ENCODE data around the gene GNS.

GNS gene

DNA sequence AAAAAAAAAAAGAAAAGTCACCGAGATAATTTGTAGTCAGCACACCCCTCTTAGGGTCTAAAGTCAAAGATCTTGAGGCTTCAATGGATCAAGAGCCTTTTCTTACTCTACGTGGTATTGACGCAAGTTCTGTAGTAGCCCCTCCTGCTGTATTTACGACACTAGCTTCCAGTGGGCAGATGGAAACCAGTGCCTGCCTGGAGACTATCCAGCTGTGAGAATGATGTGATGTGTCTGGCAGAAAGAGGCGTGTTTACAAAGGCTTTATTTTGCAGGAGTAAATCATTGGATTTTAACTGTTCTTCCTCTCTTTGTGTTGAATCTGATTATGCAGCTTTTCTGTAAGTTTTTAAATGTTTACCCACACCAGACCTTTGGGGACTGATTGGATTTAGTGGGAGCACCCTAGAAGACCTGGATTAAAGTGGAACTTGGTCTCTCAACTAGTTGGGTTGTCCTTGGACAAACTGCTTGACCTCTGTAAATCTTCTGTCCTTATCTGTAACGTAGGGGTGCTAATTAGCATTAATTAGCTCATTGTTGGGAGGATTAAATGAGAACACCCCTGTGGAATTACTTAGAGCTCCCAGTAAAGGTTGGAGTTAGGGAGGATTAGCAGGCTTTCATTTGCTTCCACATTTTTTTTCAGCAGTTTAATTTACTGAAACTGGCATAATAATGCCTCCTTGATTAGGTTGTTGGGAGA lies 76.5 kb downstream of the GNS start:
- H3K4me3 ChIP-seq (ENCODE audit: low read depth in 1 of 2, low read length in 2 of 2), result no peak overlapping the region

GRCh38 chr12:64681200-64682052 lies 77.8 kb downstream of the GNS start:
- no peak overlapping the region for H3K27ac ChIP-seq (ENCODE audit: low read depth, low read length)
- H3K4me3 ChIP-seq (ENCODE audit: low read depth in 1 of 2, low read length in 2 of 2), result no peak overlapping the region
- H3K9me3 ChIP-seq (ENCODE audit: control insufficient read depth in 1 of 2, low read length in 2 of 2), result no peaks in the 10 kb centered on the region
- no peak overlapping the region for H3K9ac ChIP-seq (ENCODE audit: low read depth in 1 of 2, low read length in 2 of 2)
- no peaks in the 10 kb centered on the region for H3K27me3 ChIP-seq (ENCODE audit: control insufficient read depth in 1 of 2, insufficient read depth in 2 of 2, low read length in 2 of 2)
- peaks cover 0 to 5% of the 10 kb centered on the region in 2 donors for H3K36me3 ChIP-seq (ENCODE audit: control insufficient read depth in 1 of 2, insufficient read depth in 2 of 2, low read length in 2 of 2)
- peaks cover 42% of the 10 kb centered on the region in 2 donors for H3K4me1 ChIP-seq (ENCODE audit: control insufficient read depth in 1 of 2, insufficient read depth in 2 of 2, low read length in 2 of 2)

More for the DNA sequence above, 76.5 kb downstream of the GNS start:
- no peak overlapping the region for H3K9ac ChIP-seq (ENCODE audit: low read depth in 1 of 2, low read length in 2 of 2)
- no peaks in the 10 kb centered on the region for H3K9me3 ChIP-seq (ENCODE audit: control insufficient read depth in 1 of 2, low read length in 2 of 2)
- peaks cover 41 to 45% of the 10 kb centered on the region in 2 donors for H3K4me1 ChIP-seq (ENCODE audit: control insufficient read depth in 1 of 2, insufficient read depth in 2 of 2, low read length in 2 of 2)
- H3K36me3 ChIP-seq (ENCODE audit: control insufficient read depth in 1 of 2, insufficient read depth in 2 of 2, low read length in 2 of 2), result peaks cover 0 to 9% of the 10 kb centered on the region in 2 donors
- H3K27me3 ChIP-seq (ENCODE audit: control insufficient read depth in 1 of 2, insufficient read depth in 2 of 2, low read length in 2 of 2), result no peaks in the 10 kb centered on the region
- H3K27ac ChIP-seq (ENCODE audit: low read depth, low read length), result no peak overlapping the region

DNA sequence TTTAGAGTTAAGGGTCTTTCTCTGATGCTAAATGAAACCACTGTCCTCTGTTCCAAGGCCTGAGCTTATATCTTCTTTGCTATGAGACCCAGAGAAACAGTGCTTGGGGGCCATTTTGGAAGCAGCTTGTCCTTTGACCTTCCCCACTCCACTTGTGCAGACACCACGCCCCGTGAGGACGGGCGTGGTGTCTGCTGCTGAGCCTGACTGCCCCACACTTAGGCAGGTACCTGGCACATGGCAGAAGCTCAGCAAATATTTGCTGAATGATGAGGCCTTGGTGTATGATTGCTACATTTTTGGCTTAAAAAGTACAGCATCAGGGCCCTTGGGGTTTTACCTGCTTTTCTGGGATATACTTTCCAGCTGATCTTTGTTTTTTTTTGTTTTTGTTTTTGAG lies 79.0 kb downstream of the GNS start:
- no peak overlapping the region for H3K9ac ChIP-seq (ENCODE audit: low read depth in 1 of 2, low read length in 2 of 2)
- peak overlapping the region; percentile 38 to 58 for H3K4me3 ChIP-seq (ENCODE audit: low read depth in 1 of 2, low read length in 2 of 2)
- peaks cover 49% of the 10 kb centered on the region in 2 donors for H3K4me1 ChIP-seq (ENCODE audit: control insufficient read depth in 1 of 2, insufficient read depth in 2 of 2, low read length in 2 of 2)

GRCh38 chr12:64679487-64680001 lies 79.7 kb downstream of the GNS start:
- Histone ChIP-seq H3K27me3 (ENCODE audit: control insufficient read depth in 1 of 2, insufficient read depth in 2 of 2, low read length in 2 of 2) (no peaks in the 10 kb centered on the region), H3K9me3 (ENCODE audit: control insufficient read depth in 1 of 2, low read length in 2 of 2) (no peaks in the 10 kb centered on the region), H3K4me1 (ENCODE audit: control insufficient read depth in 1 of 2, insufficient read depth in 2 of 2, low read length in 2 of 2) (peaks cover 53 to 55% of the 10 kb centered on the region in 2 donors), H3K9ac (ENCODE audit: low read depth in 1 of 2, low read length in 2 of 2) (peak overlapping the region in 1 of 2 donors; percentile 25), H3K36me3 (ENCODE audit: control insufficient read depth in 1 of 2, insufficient read depth in 2 of 2, low read length in 2 of 2) (no peaks in the 10 kb centered on the region), H3K4me3 (ENCODE audit: low read depth in 1 of 2, low read length in 2 of 2) (peak overlapping the region; percentile 38 to 58), H3K27ac (ENCODE audit: low read depth, low read length) (peak overlapping the region; percentile 2)

More for the DNA sequence above, 79.0 kb downstream of the GNS start:
- H3K36me3 ChIP-seq (ENCODE audit: control insufficient read depth in 1 of 2, insufficient read depth in 2 of 2, low read length in 2 of 2), result no peaks in the 10 kb centered on the region
- H3K27ac ChIP-seq (ENCODE audit: low read depth, low read length), result peak overlapping the region; percentile 2
- no peaks in the 10 kb centered on the region for H3K27me3 ChIP-seq (ENCODE audit: control insufficient read depth in 1 of 2, insufficient read depth in 2 of 2, low read length in 2 of 2)
- no peaks in the 10 kb centered on the region for H3K9me3 ChIP-seq (ENCODE audit: control insufficient read depth in 1 of 2, low read length in 2 of 2)

GRCh38 chr12:64678835-64679234 lies 80.4 kb downstream of the GNS start:
- no peak overlapping the region for H3K27ac ChIP-seq (ENCODE audit: low read depth, low read length)
- H3K9me3 ChIP-seq (ENCODE audit: control insufficient read depth in 1 of 2, low read length in 2 of 2), result no peaks in the 10 kb centered on the region
- no peak overlapping the region for H3K4me3 ChIP-seq (ENCODE audit: low read depth in 1 of 2, low read length in 2 of 2)
- H3K9ac ChIP-seq (ENCODE audit: low read depth in 1 of 2, low read length in 2 of 2), result no peak overlapping the region
- no peaks in the 10 kb centered on the region for H3K36me3 ChIP-seq (ENCODE audit: control insufficient read depth in 1 of 2, insufficient read depth in 2 of 2, low read length in 2 of 2)
- H3K27me3 ChIP-seq (ENCODE audit: control insufficient read depth in 1 of 2, insufficient read depth in 2 of 2, low read length in 2 of 2), result no peaks in the 10 kb centered on the region
- peaks cover 60 to 62% of the 10 kb centered on the region in 2 donors for H3K4me1 ChIP-seq (ENCODE audit: control insufficient read depth in 1 of 2, insufficient read depth in 2 of 2, low read length in 2 of 2)

GRCh38 chr12:64678248-64678647 lies 81.0 kb downstream of the GNS start:
- H3K4me3 ChIP-seq (ENCODE audit: low read depth in 1 of 2, low read length in 2 of 2), result no peak overlapping the region
- peaks cover 60 to 63% of the 10 kb centered on the region in 2 donors for H3K4me1 ChIP-seq (ENCODE audit: control insufficient read depth in 1 of 2, insufficient read depth in 2 of 2, low read length in 2 of 2)
- H3K9ac ChIP-seq (ENCODE audit: low read depth in 1 of 2, low read length in 2 of 2), result no peak overlapping the region
- H3K27ac ChIP-seq (ENCODE audit: low read depth, low read length), result no peak overlapping the region
- H3K36me3 ChIP-seq (ENCODE audit: control insufficient read depth in 1 of 2, insufficient read depth in 2 of 2, low read length in 2 of 2), result no peaks in the 10 kb centered on the region
- no peaks in the 10 kb centered on the region for H3K9me3 ChIP-seq (ENCODE audit: control insufficient read depth in 1 of 2, low read length in 2 of 2)
- H3K27me3 ChIP-seq (ENCODE audit: control insufficient read depth in 1 of 2, insufficient read depth in 2 of 2, low read length in 2 of 2), result no peaks in the 10 kb centered on the region

GRCh38 chr12:64675795-64676194 lies 83.4 kb downstream of the GNS start:
- Histone ChIP-seq H3K9ac (ENCODE audit: low read depth in 1 of 2, low read length in 2 of 2) (no peak overlapping the region), H3K36me3 (ENCODE audit: control insufficient read depth in 1 of 2, insufficient read depth in 2 of 2, low read length in 2 of 2) (no peaks in the 10 kb centered on the region), H3K4me3 (ENCODE audit: low read depth in 1 of 2, low read length in 2 of 2) (peak overlapping the region in 1 of 2 donors; percentile 28), H3K27me3 (ENCODE audit: control insufficient read depth in 1 of 2, insufficient read depth in 2 of 2, low read length in 2 of 2) (no peaks in the 10 kb centered on the region), H3K4me1 (ENCODE audit: control insufficient read depth in 1 of 2, insufficient read depth in 2 of 2, low read length in 2 of 2) (peaks cover 62 to 69% of the 10 kb centered on the region in 2 donors), H3K9me3 (ENCODE audit: control insufficient read depth in 1 of 2, low read length in 2 of 2) (no peaks in the 10 kb centered on the region), H3K27ac (ENCODE audit: low read depth, low read length) (peak overlapping the region; percentile 20)

GRCh38 chr12:64674367-64674922 lies 84.8 kb downstream of the GNS start:
- no peaks in the 10 kb centered on the region for H3K9me3 ChIP-seq (ENCODE audit: control insufficient read depth in 1 of 2, low read length in 2 of 2)
- no peaks in the 10 kb centered on the region for H3K36me3 ChIP-seq (ENCODE audit: control insufficient read depth in 1 of 2, insufficient read depth in 2 of 2, low read length in 2 of 2)
- no peak overlapping the region for H3K4me3 ChIP-seq (ENCODE audit: low read depth in 1 of 2, low read length in 2 of 2)
- H3K9ac ChIP-seq (ENCODE audit: low read depth in 1 of 2, low read length in 2 of 2), result no peak overlapping the region
- H3K4me1 ChIP-seq (ENCODE audit: control insufficient read depth in 1 of 2, insufficient read depth in 2 of 2, low read length in 2 of 2), result peaks cover 65 to 70% of the 10 kb centered on the region in 2 donors
- no peak overlapping the region for H3K27ac ChIP-seq (ENCODE audit: low read depth, low read length)
- H3K27me3 ChIP-seq (ENCODE audit: control insufficient read depth in 1 of 2, insufficient read depth in 2 of 2, low read length in 2 of 2), result no peaks in the 10 kb centered on the region

DNA sequence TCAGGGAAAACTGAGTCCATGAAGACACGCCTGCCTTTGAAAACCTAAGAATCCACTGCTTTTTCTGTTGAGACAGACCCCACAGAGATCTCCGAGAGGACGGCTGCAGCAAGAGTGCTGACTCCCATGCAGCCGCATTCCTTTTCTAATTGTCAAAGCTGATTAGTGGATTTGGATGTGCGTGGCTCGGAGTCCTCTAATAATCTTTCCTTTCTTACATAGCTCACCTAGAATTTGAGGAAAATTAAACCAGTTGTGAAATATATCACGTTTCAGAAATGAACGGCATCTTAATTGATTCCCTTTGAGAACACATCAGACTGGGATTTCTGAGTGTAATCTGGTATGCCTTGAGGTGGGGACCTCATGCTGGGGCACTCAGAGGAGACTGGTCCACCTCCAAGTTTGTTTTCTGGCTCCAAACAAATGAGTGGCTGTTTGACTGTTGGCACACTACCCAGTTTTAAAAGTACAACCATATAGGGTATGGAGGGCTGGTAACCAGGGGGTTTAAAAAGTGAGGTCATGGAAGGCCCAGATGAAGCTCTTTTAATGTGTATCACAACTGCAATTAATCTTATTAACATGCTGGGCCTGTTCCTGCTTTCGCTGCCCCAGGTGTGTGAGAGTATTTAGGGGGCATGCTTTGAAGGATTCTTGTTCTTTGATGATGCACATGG lies 85.6 kb downstream of the GNS start:
- peak overlapping the region; percentile 7 to 21 for H3K4me3 ChIP-seq (ENCODE audit: low read depth in 1 of 2, low read length in 2 of 2)
- no peak overlapping the region for H3K9ac ChIP-seq (ENCODE audit: low read depth in 1 of 2, low read length in 2 of 2)
- no peaks in the 10 kb centered on the region for H3K36me3 ChIP-seq (ENCODE audit: control insufficient read depth in 1 of 2, insufficient read depth in 2 of 2, low read length in 2 of 2)
- H3K27me3 ChIP-seq (ENCODE audit: control insufficient read depth in 1 of 2, insufficient read depth in 2 of 2, low read length in 2 of 2), result no peaks in the 10 kb centered on the region
- H3K4me1 ChIP-seq (ENCODE audit: control insufficient read depth in 1 of 2, insufficient read depth in 2 of 2, low read length in 2 of 2), result peaks cover 64 to 75% of the 10 kb centered on the region in 2 donors
- H3K27ac ChIP-seq (ENCODE audit: low read depth, low read length), result peak overlapping the region; percentile 16
- H3K9me3 ChIP-seq (ENCODE audit: control insufficient read depth in 1 of 2, low read length in 2 of 2), result no peaks in the 10 kb centered on the region

All from duodenal mucosa (tissue), 2 donors.